GM23248 (cell line): ENCODE results near the gene NOTUM. TPM values are rescaled to one million over a fixed set of nuclear protein-coding genes. Genes with fewer than 3 reads are reported as not detected.

Experiments
- DNase-seq: peaks from one replicate; pipeline ENCODE4 v3.0.0-alpha.2; 2015
- H2AFZ ChIP-seq: fragments of 200-600 bp; sonication (generic); 2 replicates; pipeline ENCODE4 v1.6.1; 2016; ENCODE audit warnings: antibody characterized with exemption
- H3F3A ChIP-seq: fragments of 200-600 bp; sonication (generic); 2 replicates; pipeline ENCODE4 v1.6.1; 2016; ENCODE audit warnings: mild to moderate bottlenecking, antibody characterized with exemption, mixed run types; ENCODE audit not compliant: insufficient read depth
- H3K27ac ChIP-seq: fragments of 200-600 bp; sonication (generic); 2 replicates; pipeline ENCODE4 v1.5.1; 2016; ENCODE audit warnings: mild to moderate bottlenecking
- H3K27me3 ChIP-seq: fragments of 200-600 bp; sonication (generic); replicated peaks from 2 replicates; pipeline ENCODE4 v1.6.1; 2016; ENCODE audit warnings: mild to moderate bottlenecking; ENCODE audit not compliant: insufficient read depth
- H3K36me3 ChIP-seq: fragments of 200-600 bp; sonication (generic); 2 replicates; pipeline ENCODE4 v1.6.1; 2016; ENCODE audit warnings: low read depth, mild to moderate bottlenecking
- H3K4me1 ChIP-seq: fragments of 200-600 bp; sonication (generic); 2 replicates; pipeline ENCODE4 v1.6.1; 2016; ENCODE audit warnings: mild to moderate bottlenecking; ENCODE audit not compliant: insufficient read depth
- H3K4me2 ChIP-seq: fragments of 200-600 bp; sonication (generic); one replicate; pipeline ENCODE4 v1.6.1; 2016; ENCODE audit warnings: mild to moderate bottlenecking; ENCODE audit not compliant: unreplicated experiment
- H3K4me3 ChIP-seq: fragments of 200-600 bp; sonication (generic); 2 replicates; pipeline ENCODE4 v1.5.1; 2016; ENCODE audit warnings: mild to moderate bottlenecking
- H3K79me2 ChIP-seq: fragments of 200-600 bp; sonication (generic); 2 replicates; pipeline ENCODE4 v1.6.1; 2016; ENCODE audit warnings: mild to moderate bottlenecking; ENCODE audit not compliant: insufficient read depth
- H3K9ac ChIP-seq: fragments of 200-600 bp; sonication (generic); 2 replicates; pipeline ENCODE4 v1.6.1; 2016; ENCODE audit warnings: mild to moderate bottlenecking
- H3K9me2 ChIP-seq: fragments of 200-600 bp; sonication (generic); 2 replicates; pipeline ENCODE4 v1.6.1; 2016; ENCODE audit warnings: mixed run types, mild to moderate bottlenecking, moderate library complexity; ENCODE audit not compliant: insufficient read depth
- H3K9me3 ChIP-seq: fragments of 200-600 bp; sonication (generic); one replicate; pipeline ENCODE4 v1.6.1; 2017; ENCODE audit warnings: low read depth
- H4K20me1 ChIP-seq: fragments of 200-600 bp; sonication (generic); 2 replicates; pipeline ENCODE4 v1.6.0; 2016; ENCODE audit not compliant: insufficient read depth
- EZH2 ChIP-seq: fragments of 200-600 bp; sonication (generic); IDR thresholded peaks from 2 replicates; pipeline ENCODE4 v1.6.1; 2018; ENCODE audit warnings: antibody characterized with exemption, mild to moderate bottlenecking; ENCODE audit not compliant: insufficient read depth, poor library complexity, severe bottlenecking
- EZH2phosphoT487 ChIP-seq: fragments of 200-600 bp; sonication (generic); IDR thresholded peaks from 2 replicates; pipeline ENCODE4 v1.6.1; 2018; ENCODE audit warnings: antibody characterized with exemption, moderate library complexity, mild to moderate bottlenecking, low read depth; ENCODE audit not compliant: insufficient read depth
- WGBS, 2 experiments: methylation state at CpG; one replicate each; pipeline ENCODE4 v1.1.6; 2015 to 2017; ENCODE audit warnings: low lambda C conversion rate in 2 of 2, low coverage in 1 of 2; ENCODE audit errors: missing lambda C conversion rate in 2 of 2; 5-methylcytosine and 5-hydroxymethylcytosine counted together
- in situ Hi-C: fragments of 300-500 bp; cut with MboI; formaldehyde crosslinking; loops from 2 replicates; pipeline ENCODE4 v1.15.0; 2020
- polyA plus RNA-seq: library from polyadenylated mRNA; unstranded; fragments of >200 nt; fragmentation: Nextera tagmentation; extraction: Ambion mirVana; gene quantifications from 2 replicates; pipeline ENCODE4 v1.2.1, GENCODE V29; 2016
- total RNA-seq: library from RNA; depleted of rRNA; stranded (reverse); fragments of >200 nt; shearing (Covaris generic); gene quantifications from 2 replicates; pipeline ENCODE4 v1.2.3, GENCODE V29; 2014

NOTUM gene
- total and polyA plus RNA-seq, 2 experiments from 2014 or later, result not detected

DNA sequence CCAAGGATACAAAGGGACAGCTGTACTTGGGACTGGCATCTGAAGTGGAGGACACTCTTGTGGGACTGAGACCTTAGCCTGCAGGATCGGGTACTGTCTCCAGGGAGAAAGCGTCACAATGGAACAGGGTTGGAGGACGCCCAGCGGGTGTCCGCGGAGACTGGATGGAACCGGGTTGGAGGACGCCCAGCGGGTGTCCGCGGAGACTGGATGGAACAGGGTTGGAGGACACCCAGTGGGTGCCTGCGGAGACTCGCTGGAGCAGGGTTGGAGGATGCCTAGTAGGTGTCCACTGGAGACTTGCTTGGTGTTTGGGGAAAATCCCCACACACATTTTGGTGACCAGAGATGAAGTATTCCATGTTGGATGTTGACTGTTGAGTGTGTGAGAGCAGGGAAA lies 13.8 kb downstream of the NOTUM start, which contains the start of gene MYADML2:
TSS of gene MYADML2 (minus strand) at position 45 of the 400 bp plus-strand sequence. CDS start 5,492 bp downstream, outside the sequence.
- Histone ChIP-seq H3K9me3 (no peaks in the 10 kb centered on the region), H3K79me2 (no peaks in the 10 kb centered on the region), H2AFZ (no peak within 1 kb of the TSS), H3K9ac (no peak within 1 kb of the TSS), H3K4me1 (no peaks in the 10 kb centered on the region), H3F3A (no peaks in the 10 kb centered on the region), H3K4me3 (no peak within 1 kb of the TSS), H4K20me1 (no peaks in the 10 kb centered on the region), H3K4me2 (no peak within 1 kb of the TSS), H3K9me2 (no peaks in the 10 kb centered on the region), H3K27me3 (no peaks in the 10 kb centered on the region), H3K36me3 (no peaks in the 10 kb centered on the region), H3K27ac (no peak within 1 kb of the TSS)
- DNase-seq, result no peak
- 81 to 88% methylated on average over 13 of the region's 13 CpGs for WGBS, 2 experiments
- no peak for TF ChIP-seq EZH2
- TF ChIP-seq EZH2phosphoT487, result no peak
- in situ Hi-C loops, result no loop called here

GRCh38 chr17:81944858-81945257 lies 16.1 kb downstream of the NOTUM start:
- 80 to 86% methylated on average over 9 of the region's 9 CpGs for WGBS, 2 experiments
- H4K20me1 ChIP-seq, result no peaks in the 10 kb centered on the region
- no peaks in the 10 kb centered on the region for H3K9me3 ChIP-seq

GRCh38 chr17:81942167-81942553 lies 18.8 kb downstream of the NOTUM start:
- Histone ChIP-seq H2AFZ (no peak overlapping the region), H3K27ac (no peak overlapping the region), H3K4me1 (0 out of 2 replicates have a peak, but pooled peaks cover 3% of the 10 kb centered on the region), H3F3A (no peaks in the 10 kb centered on the region), H3K27me3 (no peaks in the 10 kb centered on the region), H3K79me2 (no peaks in the 10 kb centered on the region), H3K36me3 (no peaks in the 10 kb centered on the region), H4K20me1 (no peaks in the 10 kb centered on the region), H3K9ac (no peak overlapping the region), H3K4me2 (no peak overlapping the region), H3K9me3 (no peaks in the 10 kb centered on the region), H3K4me3 (no peak overlapping the region), H3K9me2 (no peaks in the 10 kb centered on the region)
- 51 to 62% methylated on average over 7 to 11 of the region's 12 CpGs for WGBS, 2 experiments
- in situ Hi-C loops, result no loop called here
- no peak for DNase-seq
- TF ChIP-seq EZH2phosphoT487 (no peak), EZH2 (no peak)

More at GRCh38 chr17:81944858-81945257, 16.1 kb downstream of the NOTUM start:
- Histone ChIP-seq H2AFZ (no peak overlapping the region), H3K4me1 (no peaks in the 10 kb centered on the region), H3K27me3 (no peaks in the 10 kb centered on the region), H3K36me3 (no peaks in the 10 kb centered on the region), H3F3A (no peaks in the 10 kb centered on the region), H3K4me3 (no peak overlapping the region), H3K4me2 (no peak overlapping the region), H3K9ac (no peak overlapping the region), H3K79me2 (no peaks in the 10 kb centered on the region), H3K27ac (no peak overlapping the region), H3K9me2 (no peaks in the 10 kb centered on the region)
- in situ Hi-C loops, result no loop called here
- no peak for DNase-seq
- TF ChIP-seq EZH2 (no peak), EZH2phosphoT487 (no peak)

- Histone ChIP-seq H3F3A (no peaks in the 10 kb centered on the region), H4K20me1 (no peaks in the 10 kb centered on the region), H3K9ac (no peak overlapping the region), H3K27ac (no peak overlapping the region), H3K9me2 (no peaks in the 10 kb centered on the region), H3K9me3 (no peaks in the 10 kb centered on the region), H3K79me2 (peaks cover 2% of the 10 kb centered on the region), H3K4me3 (no peak overlapping the region), H3K36me3 (no peaks in the 10 kb centered on the region), H3K27me3 (no peaks in the 10 kb centered on the region), H3K4me1 (0 out of 2 replicates have a peak, but pooled peaks cover 3% of the 10 kb centered on the region), H3K4me2 (no peak overlapping the region), H2AFZ (no peak overlapping the region)
- no peak for TF ChIP-seq EZH2
- no peak for TF ChIP-seq EZH2phosphoT487
- in situ Hi-C loops, result no loop called here
- DNase-seq, result no peak
- 36 to 38% methylated on average over 29 to 30 of the region's 30 CpGs for WGBS, 2 experiments
Observed at GRCh38 chr17:81941484-81942166, 19.4 kb downstream of the NOTUM start.
